KG1 (cell line): ENCODE measurements around the gene ZNF695.
A peak's percentile ranks its signal among the peaks of the same experiment; 100 is the strongest.

Experiments used
- DNase-seq: peaks from one replicate; lab custom pipeline; 2025; lab: John Stamatoyannopoulos, UW

ZNF695 gene

GRCh38 chr1:246959944-246960693, 47.7 kb downstream of the ZNF695 start:
- peak; percentile 17 for DNase-seq

GRCh38 chr1:246954126-246954525, 53.7 kb downstream of the ZNF695 start:
- DNase-seq: no peak

GRCh38 chr1:246951413-246951812, 56.4 kb downstream of the ZNF695 start:
- DNase-seq: no peak

GRCh38 chr1:246949956-246950355, 57.9 kb downstream of the ZNF695 start:
- DNase-seq: no peak

- no peak for DNase-seq
Observed at GRCh38 chr1:246947255-246947654, 60.6 kb downstream of the ZNF695 start.

- DNase-seq: no peak
Observed at GRCh38 chr1:246946366-246946765, 61.5 kb downstream of the ZNF695 start.
